ENCODE measurements around the gene BRIP1.

DNA sequence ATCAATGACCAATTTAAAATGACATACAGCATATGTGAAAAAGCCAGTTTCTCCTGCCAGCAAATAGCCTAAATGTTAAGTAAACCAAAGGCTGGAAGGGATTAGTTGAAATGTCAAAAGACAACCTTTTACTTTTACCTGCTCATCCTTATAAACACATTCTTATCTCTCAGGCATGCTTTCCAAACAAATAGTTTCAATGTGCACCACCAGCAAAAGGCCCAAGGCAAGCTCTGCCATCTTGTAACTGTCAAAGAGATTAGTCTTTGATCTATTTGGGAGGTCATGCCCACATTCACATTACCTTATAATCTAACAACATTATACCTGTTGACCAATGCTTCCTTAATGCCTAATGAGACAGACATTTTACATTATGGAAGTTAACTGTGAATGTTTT lies 140.1 kb downstream of the BRIP1 start:
- TF ChIP-seq, protein P1, sequence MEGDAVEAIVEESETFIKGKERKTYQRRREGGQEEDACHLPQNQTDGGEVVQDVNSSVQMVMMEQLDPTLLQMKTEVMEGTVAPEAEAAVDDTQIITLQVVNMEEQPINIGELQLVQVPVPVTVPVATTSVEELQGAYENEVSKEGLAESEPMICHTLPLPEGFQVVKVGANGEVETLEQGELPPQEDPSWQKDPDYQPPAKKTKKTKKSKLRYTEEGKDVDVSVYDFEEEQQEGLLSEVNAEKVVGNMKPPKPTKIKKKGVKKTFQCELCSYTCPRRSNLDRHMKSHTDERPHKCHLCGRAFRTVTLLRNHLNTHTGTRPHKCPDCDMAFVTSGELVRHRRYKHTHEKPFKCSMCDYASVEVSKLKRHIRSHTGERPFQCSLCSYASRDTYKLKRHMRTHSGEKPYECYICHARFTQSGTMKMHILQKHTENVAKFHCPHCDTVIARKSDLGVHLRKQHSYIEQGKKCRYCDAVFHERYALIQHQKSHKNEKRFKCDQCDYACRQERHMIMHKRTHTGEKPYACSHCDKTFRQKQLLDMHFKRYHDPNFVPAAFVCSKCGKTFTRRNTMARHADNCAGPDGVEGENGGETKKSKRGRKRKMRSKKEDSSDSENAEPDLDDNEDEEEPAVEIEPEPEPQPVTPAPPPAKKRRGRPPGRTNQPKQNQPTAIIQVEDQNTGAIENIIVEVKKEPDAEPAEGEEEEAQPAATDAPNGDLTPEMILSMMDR (IDR thresholded peaks at IDR 0.05): no peak
- no peak for TF ChIP-seq POLR2A (IDR thresholded peaks at IDR 0.05)

Measured in lower leg skin (tissue), 3 donors.